ENCODE measurements around the gene PAX2. TPM values are rescaled to one million over a fixed set of nuclear protein-coding genes. Genes with fewer than 3 reads are reported as not detected.

Gene PAX2
- total RNA-seq, 1 experiment from 2014 or later = 0.45 TPM

DNA sequence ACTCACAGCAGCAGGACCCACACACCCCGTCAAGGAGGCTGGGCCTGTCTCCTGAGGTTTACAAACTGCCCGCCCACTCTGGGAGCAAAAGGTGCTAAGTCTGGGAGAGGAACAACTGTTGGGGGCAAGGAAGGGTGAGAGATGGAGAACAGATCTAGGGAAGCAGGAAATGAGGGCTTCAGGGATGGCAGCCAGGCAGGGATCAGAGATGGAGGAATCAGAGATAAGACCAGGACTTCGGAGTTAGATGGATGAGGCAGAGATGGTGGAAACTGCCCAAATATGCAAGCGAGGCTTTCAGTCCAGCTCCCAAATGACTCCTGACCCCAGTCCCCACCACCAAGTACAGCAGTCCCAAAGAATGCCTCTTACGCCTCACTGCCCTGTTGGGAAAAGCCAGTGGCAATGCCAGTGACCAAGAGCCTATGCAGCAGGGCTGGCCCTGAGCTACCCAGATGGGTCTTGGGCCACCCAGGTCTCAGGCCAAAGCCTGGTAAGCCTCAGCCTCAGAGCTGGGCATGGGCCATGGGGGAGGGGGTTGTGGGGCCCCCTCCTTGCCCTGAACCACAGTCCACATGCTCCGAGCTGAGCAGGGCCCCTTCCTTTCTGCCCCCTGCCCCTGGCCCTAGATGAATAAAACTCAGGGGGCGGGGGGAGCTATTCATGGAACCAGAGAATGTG lies 127.9 kb downstream of the PAX2 start:
- Histone ChIP-seq H3K4me3 (ENCODE audit: low read depth, low read length) (no peak overlapping the region), H3K27me3 (replicated peaks; ENCODE audit: control insufficient read depth, insufficient read depth, low read length) (no peaks in the 10 kb centered on the region), H3K9me3 (no peaks in the 10 kb centered on the region), H3K4me1 (peaks cover 33% of the 10 kb centered on the region), H3K36me3 (ENCODE audit: control insufficient read depth, insufficient read depth, low read length) (no peaks in the 10 kb centered on the region)
- BruUV-seq (replicated peaks) = no TSS peak
- H3K4me3 Mint-ChIP-seq (ENCODE audit: unreplicated experiment) = no peak overlapping the region
- TF ChIP-seq, protein P1, sequence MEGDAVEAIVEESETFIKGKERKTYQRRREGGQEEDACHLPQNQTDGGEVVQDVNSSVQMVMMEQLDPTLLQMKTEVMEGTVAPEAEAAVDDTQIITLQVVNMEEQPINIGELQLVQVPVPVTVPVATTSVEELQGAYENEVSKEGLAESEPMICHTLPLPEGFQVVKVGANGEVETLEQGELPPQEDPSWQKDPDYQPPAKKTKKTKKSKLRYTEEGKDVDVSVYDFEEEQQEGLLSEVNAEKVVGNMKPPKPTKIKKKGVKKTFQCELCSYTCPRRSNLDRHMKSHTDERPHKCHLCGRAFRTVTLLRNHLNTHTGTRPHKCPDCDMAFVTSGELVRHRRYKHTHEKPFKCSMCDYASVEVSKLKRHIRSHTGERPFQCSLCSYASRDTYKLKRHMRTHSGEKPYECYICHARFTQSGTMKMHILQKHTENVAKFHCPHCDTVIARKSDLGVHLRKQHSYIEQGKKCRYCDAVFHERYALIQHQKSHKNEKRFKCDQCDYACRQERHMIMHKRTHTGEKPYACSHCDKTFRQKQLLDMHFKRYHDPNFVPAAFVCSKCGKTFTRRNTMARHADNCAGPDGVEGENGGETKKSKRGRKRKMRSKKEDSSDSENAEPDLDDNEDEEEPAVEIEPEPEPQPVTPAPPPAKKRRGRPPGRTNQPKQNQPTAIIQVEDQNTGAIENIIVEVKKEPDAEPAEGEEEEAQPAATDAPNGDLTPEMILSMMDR (IDR thresholded peaks at IDR 0.05; ENCODE audit: insufficient read depth in 1 of 2, low read depth in 1 of 2, low read length in 1 of 2, severe bottlenecking in 1 of 2, unreplicated experiment in 1 of 2) = no peak
- H3K4me1 Mint-ChIP-seq (ENCODE audit: low read depth, unreplicated experiment) = peaks cover 39% of the 10 kb centered on the region
- H3K27me3 Mint-ChIP-seq (ENCODE audit: insufficient read depth, unreplicated experiment) = no peaks in the 10 kb centered on the region
- POLR2A ChIA-PET = no interaction called here
- H3K27ac Mint-ChIP-seq (ENCODE audit: unreplicated experiment) = no peak overlapping the region
- intact Hi-C loops (cut with micrococcal nuclease; ENCODE audit: unreplicated experiment) = no loop called here
- CTCF ChIA-PET = interaction anchor here (0.6 kb wide), 1 partner anchor 159 kb away, joined by 6 read pairs; no protein-coding TSS in a partner anchor
- H3K36me3 Mint-ChIP-seq (ENCODE audit: insufficient read depth, unreplicated experiment) = no peaks in the 10 kb centered on the region
- no peak for DNase-seq
- no peaks in the 10 kb centered on the region for H3K9me3 Mint-ChIP-seq (ENCODE audit: unreplicated experiment)

DNA sequence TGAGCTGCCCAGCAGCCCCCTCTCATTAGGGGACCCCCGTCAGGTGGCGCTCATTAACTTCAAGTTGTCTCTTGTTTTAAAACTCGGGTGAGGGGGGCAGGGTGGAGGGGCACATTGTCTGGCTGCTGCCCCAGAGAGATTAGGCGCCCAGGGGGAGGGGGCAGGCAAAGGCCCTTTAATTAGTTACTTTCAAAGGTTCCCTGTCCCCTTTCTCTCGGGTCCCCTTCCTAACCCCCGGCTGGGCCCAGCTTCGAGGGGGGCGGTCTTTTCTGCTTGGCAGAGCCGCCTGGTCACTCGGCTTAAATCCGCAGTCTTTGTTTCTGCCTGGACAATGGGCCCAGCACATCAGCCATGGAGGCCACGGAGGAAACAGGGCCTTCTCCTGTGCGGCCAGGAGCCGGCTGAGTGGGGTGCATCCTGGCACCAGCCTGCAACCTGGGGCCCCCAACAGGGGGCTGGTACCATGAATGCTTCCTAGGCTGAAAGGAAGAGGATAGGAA lies 128.5 kb downstream of the PAX2 start:
- Histone ChIP-seq H3K4me3 (ENCODE audit: low read depth, low read length) (no peak overlapping the region), H3K36me3 (ENCODE audit: control insufficient read depth, insufficient read depth, low read length) (no peaks in the 10 kb centered on the region), H3K9me3 (no peaks in the 10 kb centered on the region), H3K27me3 (replicated peaks; ENCODE audit: control insufficient read depth, insufficient read depth, low read length) (no peaks in the 10 kb centered on the region), H3K4me1 (peaks cover 36% of the 10 kb centered on the region)
- no peak overlapping the region for H3K4me3 Mint-ChIP-seq (ENCODE audit: unreplicated experiment)
- H3K27ac Mint-ChIP-seq (ENCODE audit: unreplicated experiment) = no peak overlapping the region
- intact Hi-C loops (cut with micrococcal nuclease; ENCODE audit: unreplicated experiment) = no loop called here
- TF ChIP-seq, protein P1 (IDR thresholded peaks at IDR 0.05; ENCODE audit: insufficient read depth in 1 of 2, low read depth in 1 of 2, low read length in 1 of 2, severe bottlenecking in 1 of 2, unreplicated experiment in 1 of 2) = no peak
- no peak for DNase-seq
- ChIA-PET CTCF (interaction anchor here (0.7 kb wide), 1 partner anchor 312 kb away, joined by 5 read pairs; no protein-coding TSS in a partner anchor), POLR2A (no interaction called here)
- no peaks in the 10 kb centered on the region for H3K36me3 Mint-ChIP-seq (ENCODE audit: insufficient read depth, unreplicated experiment)
- H3K27me3 Mint-ChIP-seq (ENCODE audit: insufficient read depth, unreplicated experiment) = no peaks in the 10 kb centered on the region
- peaks cover 42% of the 10 kb centered on the region for H3K4me1 Mint-ChIP-seq (ENCODE audit: low read depth, unreplicated experiment)
- H3K9me3 Mint-ChIP-seq (ENCODE audit: unreplicated experiment) = no peaks in the 10 kb centered on the region
- no TSS peak for BruUV-seq (replicated peaks)

DNA sequence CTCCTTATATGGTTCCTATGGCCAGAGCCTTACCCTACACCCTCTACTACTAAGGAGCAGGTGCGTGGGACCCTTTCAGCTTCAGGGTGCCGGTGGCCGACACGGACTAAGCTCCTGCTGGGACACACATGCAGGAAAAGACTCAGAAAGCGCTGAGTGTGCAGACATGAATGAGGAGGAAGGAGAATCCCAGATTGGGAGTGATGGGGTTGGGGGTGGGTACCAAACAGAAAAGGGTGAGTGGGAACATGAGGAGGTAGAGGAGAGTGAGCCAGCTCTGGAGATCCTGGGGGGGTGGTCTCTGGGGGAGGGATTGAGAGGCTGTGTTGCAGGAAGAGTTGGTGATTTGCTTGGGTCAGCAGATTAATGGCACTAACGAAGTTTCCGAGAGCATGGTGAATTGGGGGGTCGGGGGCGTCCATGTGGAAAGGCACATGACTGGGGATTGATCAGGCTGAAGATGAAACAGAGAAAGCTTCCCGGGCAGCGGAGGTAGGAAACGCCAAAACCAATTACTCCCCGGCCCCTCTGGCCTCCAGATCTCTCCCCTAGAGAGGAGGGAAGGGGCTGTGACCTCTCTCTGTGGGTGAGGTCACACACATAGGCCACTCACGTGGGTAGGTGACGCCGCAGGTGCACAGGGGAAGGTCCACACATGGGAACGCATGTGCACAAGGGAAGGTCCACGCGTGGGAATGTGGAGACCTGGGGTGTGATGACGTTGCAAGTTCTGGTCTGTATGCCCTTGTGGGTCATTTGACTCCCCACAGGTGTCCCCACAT lies 129.5 kb downstream of the PAX2 start:
- CTCF ChIA-PET = interaction anchor here (0.6 to 1.4 kb wide), 6 partner anchors 14 to 539 kb away, joined by 3 to 5 read pairs (median 3); no protein-coding TSS in a partner anchor
- Mint-ChIP-seq H3K4me3 (ENCODE audit: unreplicated experiment) (no peak overlapping the region), H3K36me3 (ENCODE audit: insufficient read depth, unreplicated experiment) (no peaks in the 10 kb centered on the region), H3K27ac (ENCODE audit: unreplicated experiment) (no peak overlapping the region), H3K9me3 (ENCODE audit: unreplicated experiment) (no peaks in the 10 kb centered on the region), H3K4me1 (ENCODE audit: low read depth, unreplicated experiment) (peaks cover 42% of the 10 kb centered on the region), H3K27me3 (ENCODE audit: insufficient read depth, unreplicated experiment) (no peaks in the 10 kb centered on the region)
- Histone ChIP-seq H3K4me3 (ENCODE audit: low read depth, low read length) (no peak overlapping the region), H3K36me3 (ENCODE audit: control insufficient read depth, insufficient read depth, low read length) (no peaks in the 10 kb centered on the region), H3K4me1 (peaks cover 42% of the 10 kb centered on the region), H3K9me3 (no peaks in the 10 kb centered on the region), H3K27me3 (replicated peaks; ENCODE audit: control insufficient read depth, insufficient read depth, low read length) (no peaks in the 10 kb centered on the region)
- no TSS peak for BruUV-seq (replicated peaks)
- TF ChIP-seq, protein P1 (IDR thresholded peaks at IDR 0.05; ENCODE audit: insufficient read depth in 1 of 2, low read depth in 1 of 2, low read length in 1 of 2, severe bottlenecking in 1 of 2, unreplicated experiment in 1 of 2) = no peak
- DNase-seq = no peak
- POLR2A ChIA-PET = interaction anchor here (0.5 to 0.6 kb wide), 2 partner anchors 117 to 227 kb away, joined by 3 to 7 read pairs; no protein-coding TSS in a partner anchor
- intact Hi-C loops (cut with micrococcal nuclease; ENCODE audit: unreplicated experiment) = loop anchor here (5.0 kb wide), 1 partner anchor 137 kb away; no protein-coding TSS in a partner anchor

All from Caco-2 (cell line).